LNCaP clone FGC (cell line): Measurements from ENCODE around the gene INCENP.

Source experiments
- DNase-seq: peaks from one replicate; pipeline ENCODE4 v3.0.0-alpha.2; 2011; ENCODE audit warnings: low read depth
- H3K4me3 ChIP-seq: 2 replicates; pipeline ENCODE4 v1.5.1; 2011; ENCODE audit warnings: mild to moderate bottlenecking, low read depth, low read length, control low read depth
- TF ChIP-seq, protein P1 (sequence below): IDR thresholded peaks from 2 replicates; pipeline ENCODE4 v1.5.1; 2012; ENCODE audit warnings: mild to moderate bottlenecking; ENCODE audit not compliant: control insufficient read depth, insufficient read depth; ENCODE audit errors: extremely low read depth

The INCENP gene

DNA sequence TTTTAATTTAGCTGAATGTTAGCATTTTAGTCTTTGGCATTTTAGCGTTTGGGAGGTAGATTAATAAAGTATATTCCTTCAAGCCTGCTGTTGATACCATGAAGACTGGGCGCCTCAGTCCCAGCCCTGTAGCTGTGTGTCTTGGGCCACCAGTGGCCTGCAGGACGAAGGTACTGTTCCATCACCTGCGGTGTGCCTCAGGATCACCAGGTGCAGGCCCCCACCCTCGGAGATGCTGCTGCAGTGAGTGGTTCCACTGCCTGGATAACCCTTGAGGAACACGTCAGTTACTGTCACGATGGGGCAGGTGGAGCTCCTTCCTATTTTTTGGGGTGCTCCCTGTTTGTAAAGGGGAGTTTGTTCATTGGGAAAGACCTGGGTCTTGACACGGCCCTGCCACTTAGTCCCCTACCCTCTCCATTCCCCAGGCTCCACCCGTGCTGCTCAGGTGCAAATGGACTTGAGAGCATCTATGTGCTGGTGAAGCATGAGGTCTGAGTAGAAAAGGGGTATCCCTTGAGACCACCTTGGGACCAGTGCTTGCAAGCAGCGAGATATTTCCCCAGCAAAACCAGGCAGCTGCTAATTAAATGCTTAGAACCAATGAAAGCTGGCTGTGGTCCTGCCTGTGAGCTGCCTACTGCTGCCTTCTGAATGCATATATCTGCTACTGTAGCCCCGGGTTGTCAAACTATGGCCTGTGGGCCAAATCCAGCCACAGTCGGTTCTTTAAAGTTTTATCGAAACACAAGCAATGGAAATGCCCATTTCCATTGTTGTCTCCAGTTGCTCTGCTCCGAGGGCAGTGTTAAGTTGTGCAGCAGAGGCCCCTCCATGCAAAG is 28.7 kb downstream of the INCENP start:
- no peak overlapping the region for H3K4me3 ChIP-seq
- DNase-seq, result no peak
- TF ChIP-seq, protein P1, sequence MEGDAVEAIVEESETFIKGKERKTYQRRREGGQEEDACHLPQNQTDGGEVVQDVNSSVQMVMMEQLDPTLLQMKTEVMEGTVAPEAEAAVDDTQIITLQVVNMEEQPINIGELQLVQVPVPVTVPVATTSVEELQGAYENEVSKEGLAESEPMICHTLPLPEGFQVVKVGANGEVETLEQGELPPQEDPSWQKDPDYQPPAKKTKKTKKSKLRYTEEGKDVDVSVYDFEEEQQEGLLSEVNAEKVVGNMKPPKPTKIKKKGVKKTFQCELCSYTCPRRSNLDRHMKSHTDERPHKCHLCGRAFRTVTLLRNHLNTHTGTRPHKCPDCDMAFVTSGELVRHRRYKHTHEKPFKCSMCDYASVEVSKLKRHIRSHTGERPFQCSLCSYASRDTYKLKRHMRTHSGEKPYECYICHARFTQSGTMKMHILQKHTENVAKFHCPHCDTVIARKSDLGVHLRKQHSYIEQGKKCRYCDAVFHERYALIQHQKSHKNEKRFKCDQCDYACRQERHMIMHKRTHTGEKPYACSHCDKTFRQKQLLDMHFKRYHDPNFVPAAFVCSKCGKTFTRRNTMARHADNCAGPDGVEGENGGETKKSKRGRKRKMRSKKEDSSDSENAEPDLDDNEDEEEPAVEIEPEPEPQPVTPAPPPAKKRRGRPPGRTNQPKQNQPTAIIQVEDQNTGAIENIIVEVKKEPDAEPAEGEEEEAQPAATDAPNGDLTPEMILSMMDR, result no peak

DNA sequence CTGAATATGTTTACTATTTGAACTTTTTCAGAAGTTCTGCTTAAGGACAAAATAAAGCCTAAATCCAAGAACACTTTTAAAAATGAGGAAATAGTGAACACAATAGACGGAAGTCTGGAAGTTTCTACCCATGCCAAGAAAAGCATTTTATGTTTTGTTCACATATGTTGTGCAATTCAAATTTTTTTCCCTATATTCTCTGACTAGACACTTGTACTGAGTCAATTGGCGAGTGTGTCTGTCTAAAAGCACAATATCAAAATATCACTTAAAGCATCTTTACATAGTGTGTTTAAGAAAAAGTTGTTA is 29.2 kb downstream of the INCENP start:
- H3K4me3 ChIP-seq, result no peak overlapping the region
- no peak for DNase-seq
- TF ChIP-seq, protein P1, result no peak

DNA sequence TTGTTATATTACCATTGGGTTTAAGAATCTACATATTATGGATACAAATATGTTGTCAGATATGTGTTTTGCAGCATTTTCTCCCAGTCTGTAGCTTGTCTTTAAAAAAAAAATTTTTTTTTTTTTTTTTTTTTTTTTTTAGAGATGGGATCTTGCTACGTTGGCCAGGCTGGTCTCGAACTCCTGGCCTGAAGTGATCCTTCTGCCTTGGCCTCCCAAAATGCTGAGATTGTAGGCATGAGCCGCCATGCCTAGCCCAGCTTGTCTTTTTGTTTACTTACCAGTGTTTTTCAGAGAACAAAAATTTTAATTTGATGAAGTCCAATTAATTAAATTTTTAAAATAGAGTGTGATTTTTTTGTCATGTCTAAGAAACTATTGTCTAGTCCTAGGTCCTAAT is 29.8 kb downstream of the INCENP start:
- no peak for DNase-seq
- H3K4me3 ChIP-seq, result no peak overlapping the region
- TF ChIP-seq, protein P1, result no peak

DNA sequence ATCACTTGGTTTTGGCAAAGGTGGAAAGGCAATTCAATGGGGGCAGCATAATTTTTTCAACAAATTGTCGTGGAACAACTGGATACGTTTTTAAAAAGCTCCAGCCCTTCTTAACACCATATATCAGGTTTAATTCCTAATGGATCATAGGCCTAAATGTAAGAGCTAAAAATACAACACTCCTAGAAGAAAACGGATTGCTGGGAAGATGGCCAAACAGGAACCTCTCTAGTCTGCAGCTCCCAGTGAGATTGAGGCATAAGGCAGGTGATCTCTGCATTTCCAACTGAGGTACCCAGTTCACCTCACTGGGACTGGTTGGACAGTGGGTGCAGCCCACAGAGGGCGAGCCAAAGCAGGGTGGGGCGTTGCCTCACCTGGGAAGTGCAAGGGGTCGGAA is 33.8 kb downstream of the INCENP start:
- DNase-seq, result no peak
- TF ChIP-seq, protein P1, result no peak
- H3K4me3 ChIP-seq, result no peak overlapping the region

DNA sequence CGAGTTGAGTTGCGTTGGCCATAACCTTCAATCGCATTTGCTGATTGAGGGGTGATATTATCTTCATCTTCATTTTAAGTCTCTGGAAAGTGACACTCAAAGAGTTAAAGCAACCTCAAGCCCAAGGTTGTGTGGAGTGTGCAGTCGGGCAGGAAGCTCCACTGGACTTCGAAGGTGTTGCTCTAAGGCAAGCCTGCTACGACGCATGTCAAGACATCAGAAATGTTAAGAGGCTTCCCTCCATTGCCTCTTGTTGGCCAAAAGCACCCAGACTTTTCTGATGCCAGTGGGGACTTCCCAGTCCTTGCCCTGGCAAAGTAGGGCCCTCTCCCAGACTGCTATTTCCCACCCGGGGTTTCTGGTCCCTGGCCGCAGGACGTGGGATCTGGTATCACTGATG is 42.6 kb downstream of the INCENP start:
- TF ChIP-seq, protein P1, result no peak
- H3K4me3 ChIP-seq, result no peak overlapping the region

DNA sequence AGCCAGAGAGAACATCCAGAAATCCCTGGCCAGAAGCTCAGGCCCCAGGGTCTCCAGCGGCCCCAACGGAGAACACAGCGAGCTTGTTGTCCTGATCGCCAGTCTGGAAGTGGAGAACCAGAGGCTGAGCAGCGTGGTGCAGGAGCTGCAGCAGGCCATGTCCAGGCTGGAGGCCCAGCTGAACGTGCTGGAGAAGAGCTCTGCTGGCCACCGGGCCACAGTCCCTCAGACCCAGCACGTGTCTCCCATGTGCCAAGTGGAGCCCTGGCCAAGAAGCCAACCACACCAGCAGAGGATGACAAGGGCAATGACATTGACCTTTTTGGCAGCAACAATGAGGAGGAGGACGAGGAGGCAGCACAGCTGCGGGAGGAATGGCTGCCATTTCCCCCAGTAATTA is 45.6 kb downstream of the INCENP start:
- H3K4me3 ChIP-seq, result no peak overlapping the region
- DNase-seq, result no peak
- TF ChIP-seq, protein P1, result no peak

More for the DNA sequence above, 42.6 kb downstream of the INCENP start:
- DNase-seq, result no peak

DNA sequence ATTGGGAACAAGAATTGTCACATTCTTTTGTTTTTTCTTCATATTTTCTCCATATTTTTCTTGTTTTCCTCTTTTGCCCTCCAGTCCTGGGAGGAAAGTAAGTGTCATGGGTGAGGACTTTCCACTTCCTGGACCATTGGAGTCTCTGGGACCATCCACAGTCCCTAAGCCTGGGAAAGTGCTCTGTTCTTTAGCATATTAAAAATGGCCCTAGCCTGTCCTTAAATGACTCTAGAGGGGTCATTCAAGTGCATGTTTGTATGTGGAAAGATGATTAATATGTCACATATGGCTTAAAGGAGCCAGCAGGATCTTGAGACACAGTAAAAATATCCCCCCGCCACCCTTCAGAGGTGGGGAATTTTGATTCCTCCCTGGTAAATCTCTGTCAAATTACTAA is 46.1 kb downstream of the INCENP start:
- DNase-seq, result no peak
- TF ChIP-seq, protein P1, result no peak
- H3K4me3 ChIP-seq, result no peak overlapping the region
